AG10803 (cell line): ENCODE measurements around the gene PYGB.

Experiments used
- DNase-seq: peaks from one replicate; pipeline ENCODE4 v3.0.0; 2010; ENCODE audit warnings: low read depth
- H3K4me3 ChIP-seq: 2 replicates; pipeline ENCODE4 v1.5.1; 2011; ENCODE audit warnings: mild to moderate bottlenecking, low read length, control low read depth
- CTCF ChIP-seq: conservative IDR thresholded peaks from 2 replicates; pipeline ENCODE4 v1.5.1; 2011; ENCODE audit warnings: mild to moderate bottlenecking, low read length, control low read depth, inconsistent platforms

PYGB gene

DNA sequence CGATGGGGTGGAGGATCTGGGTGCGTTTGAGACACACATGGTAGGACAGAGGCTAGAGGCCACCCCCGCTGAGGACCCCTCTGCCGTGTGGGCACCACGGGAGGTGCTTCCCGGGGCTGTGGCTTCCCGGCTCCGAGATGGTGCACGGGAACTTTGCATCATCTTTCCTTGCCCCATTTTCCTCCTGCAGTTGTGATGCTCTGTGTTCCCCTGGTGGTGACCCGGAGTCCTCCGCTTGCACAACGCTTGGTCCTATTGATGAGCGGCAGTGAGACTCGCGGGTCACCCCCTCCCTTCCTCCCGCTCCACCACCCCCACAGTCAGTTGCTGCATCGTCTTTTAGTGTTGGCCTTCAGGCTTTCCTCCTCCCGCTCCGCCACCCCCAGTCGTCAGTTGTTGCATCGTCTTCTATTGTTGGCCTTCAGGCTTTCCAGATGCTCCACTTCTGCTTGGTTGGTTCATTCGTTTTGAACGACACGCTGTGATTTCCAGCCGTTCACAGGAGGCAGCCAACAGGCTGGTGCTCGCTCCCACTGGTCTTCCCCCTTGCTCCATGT lies 37.3 kb downstream of the PYGB start:
- DNase-seq, result no peak
- TF ChIP-seq CTCF, result no peak
- no peak overlapping the region for H3K4me3 ChIP-seq

- no peak for TF ChIP-seq CTCF
- no peak overlapping the region for H3K4me3 ChIP-seq
- DNase-seq, result no peak
Measured at GRCh38 chr20:25285856-25286798, 38.2 kb downstream of the PYGB start.

- no peak for DNase-seq
- TF ChIP-seq CTCF, result no peak
- H3K4me3 ChIP-seq, result no peak overlapping the region
Measured at GRCh38 chr20:25286917-25287316, 39.0 kb downstream of the PYGB start.

- no peak for DNase-seq
- no peak for TF ChIP-seq CTCF
- H3K4me3 ChIP-seq, result no peak overlapping the region
Measured at GRCh38 chr20:25287631-25288290, 39.9 kb downstream of the PYGB start.

DNA sequence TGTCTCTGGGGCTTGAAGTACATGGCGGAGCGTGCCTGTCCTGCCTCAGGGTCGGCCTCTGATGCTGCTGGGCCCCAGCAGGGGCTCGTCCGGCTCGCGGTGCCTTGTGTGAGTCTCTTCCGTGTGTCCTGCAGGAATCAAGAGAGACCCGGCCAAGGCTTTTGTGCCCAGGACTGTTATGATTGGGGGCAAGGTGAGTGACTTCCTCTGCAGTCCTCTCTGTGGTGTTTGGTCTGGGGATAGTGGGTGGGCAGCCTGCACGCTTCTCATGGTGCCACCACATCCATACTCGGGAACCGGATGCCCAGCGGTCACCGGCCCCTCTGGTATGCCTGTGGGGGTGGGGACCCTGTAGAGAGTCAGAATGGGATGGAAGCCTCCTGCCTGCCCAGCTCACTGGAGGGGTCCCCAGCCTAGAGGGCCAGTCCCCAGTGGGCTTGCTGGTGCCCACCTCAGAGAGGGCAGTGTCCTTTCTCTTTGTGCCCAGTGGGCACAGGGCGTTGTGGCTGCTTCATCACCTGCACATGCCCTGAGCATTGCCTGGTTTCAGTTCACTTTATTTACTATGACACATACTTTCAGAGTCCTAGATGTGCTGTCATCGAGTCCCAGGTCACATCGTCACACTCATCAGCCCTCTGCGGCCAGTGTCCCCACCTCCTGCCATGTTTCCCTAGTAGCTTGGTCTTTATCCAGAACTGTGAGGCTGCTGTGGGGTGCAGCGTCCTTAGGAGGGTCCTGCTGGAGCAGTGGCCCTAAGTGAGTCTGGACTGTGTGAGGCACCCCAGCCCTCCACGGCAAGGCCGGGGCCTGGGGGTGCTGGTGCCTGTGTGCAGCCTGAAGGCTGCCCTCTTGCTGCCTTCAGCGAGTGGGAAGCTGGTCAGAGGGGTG lies 40.7 kb downstream of the PYGB start:
- no peak for DNase-seq
- H3K4me3 ChIP-seq, result no peak overlapping the region
- TF ChIP-seq CTCF, result no peak

GRCh38 chr20:25289886-25290597 lies 42.2 kb downstream of the PYGB start:
- DNase-seq, result no peak
- TF ChIP-seq CTCF, result no peak
- H3K4me3 ChIP-seq, result no peak overlapping the region
